Measurements from ENCODE around the gene CFAP92.

CFAP92 gene

GRCh38 chr3:128907706-128908445 is 86.0 kb downstream of the CFAP92 start:
- no peak for TF ChIP-seq CTCF (IDR thresholded peaks at IDR 0.05)

GRCh38 chr3:128906804-128907525 is 86.9 kb downstream of the CFAP92 start:
- TF ChIP-seq CTCF (IDR thresholded peaks at IDR 0.05), result no peak

GRCh38 chr3:128906031-128906803 is 87.7 kb downstream of the CFAP92 start:
- TF ChIP-seq CTCF (IDR thresholded peaks at IDR 0.05), result no peak

- TF ChIP-seq CTCF (IDR thresholded peaks at IDR 0.05), result no peak
These were observed 90.4 kb downstream of the CFAP92 start for GRCh38 chr3:128903501-128903900.

GRCh38 chr3:128902426-128902825 is 91.5 kb downstream of the CFAP92 start:
- TF ChIP-seq CTCF (IDR thresholded peaks at IDR 0.05), result no peak

GRCh38 chr3:128895843-128896697 is 97.8 kb downstream of the CFAP92 start:
- TF ChIP-seq CTCF (IDR thresholded peaks at IDR 0.05), result no peak
